K562 (cell line): ENCODE data around the gene MAP1LC3B. TPM values are rescaled to one million over a fixed set of nuclear protein-coding genes. Genes with fewer than 3 reads are reported as not detected.

ENCODE experiments used
- CSDE1 ChIP-seq, 2 experiments: fragments of 450-650 bp; IDR thresholded peaks; 2 replicates each; pipeline ENCODE4 v1.6.1; 2016; ENCODE audit warnings: mild to moderate bottlenecking in 1 of 2
- MAZ ChIP-seq, 2 experiments: fragments of 450-650 bp in 1 of 2; sonication (generic) in 1 of 2; formaldehyde crosslinking; IDR thresholded peaks in 1 of 2; conservative IDR thresholded peaks in 1 of 2; 2 replicates each; pipeline versions ENCODE4 v1.4.0 to v1.5.0; 2020; ENCODE audit warnings: mild to moderate bottlenecking in 1 of 2, missing genetic modification reagents in 1 of 2
- MXI1 ChIP-seq: IDR thresholded peaks from 2 replicates; pipeline ENCODE4 v1.6.1; 2011; ENCODE audit warnings: low read depth, mild to moderate bottlenecking, improper control_type of control experiment, low read length
- STAT5B ChIP-seq: fragments of 250-450 bp; sonication (Bioruptor Pico); IDR thresholded peaks from 2 replicates; pipeline ENCODE4 v1.8.0; 2021; ENCODE audit warnings: mild to moderate bottlenecking, inconsistent platforms
- ZNF174 ChIP-seq: fragments of 250-450 bp; sonication (Bioruptor Pico); IDR thresholded peaks from 2 replicates; pipeline ENCODE4 v1.4.0; 2020; ENCODE audit warnings: mild to moderate bottlenecking
- ZNF717 ChIP-seq: fragments of 250-450 bp; sonication (Bioruptor Pico); IDR thresholded peaks from 2 replicates; pipeline ENCODE4 v1.5.0; 2021
- polyA plus RNA-seq, 8 experiments: library from polyadenylated mRNA; depleted of rRNA in 4 of 8; stranded (reverse) in 5 of 8; unstranded in 3 of 8; fragments of >200 nt; fragmentation: Nextera tagmentation in 2 of 8; fragmentation: Illumina TruSeq in 1 of 8; extraction: Ambion mirVana in 2 of 8; extraction: Trizol in 1 of 8; gene quantifications; 2 replicates each; pipeline versions ENCODE4 v1.2.1 to v1.2.3, GENCODE V29; 2011 to 2014; ENCODE audit warnings: inconsistent platforms in 1 of 8, missing spikeins in 1 of 8
- total RNA-seq, 7 experiments: library from RNA; depleted of rRNA in 6 of 7; stranded (reverse); fragments of >200 nt in 6 of 7; fragmentation: Illumina TruSeq in 2 of 7; extraction: Trizol in 2 of 7; gene quantifications; 2 replicates each; pipeline versions ENCODE4 v1.2.1 to v1.2.3, GENCODE V29; 2011 to 2021; ENCODE audit warnings: low replicate concordance in 1 of 7
- TF ChIP-seq, protein P1 (sequence below), 2 experiments: IDR thresholded peaks in 1 of 2; conservative IDR thresholded peaks in 1 of 2; 2 replicates each; pipeline ENCODE4 v1.6.1; 2016; ENCODE audit warnings: low read depth in 2 of 2, mild to moderate bottlenecking in 1 of 2, missing compliant biosample characterization in 1 of 2, missing genetic modification characterization in 1 of 2, moderate library complexity in 1 of 2
- TF ChIP-seq, protein P2 (sequence below): fragments of 250-450 bp; sonication (Bioruptor Pico); IDR thresholded peaks from 2 replicates; pipeline ENCODE4 v1.5.0; 2021; ENCODE audit warnings: mild to moderate bottlenecking, borderline replicate concordance
- TF ChIP-seq, protein P3 (sequence below): sonication (generic); IDR thresholded peaks from 2 replicates; pipeline ENCODE4 v1.6.1; 2016
- TF ChIP-seq, protein P4 (sequence below), 2 experiments: fragments of 150-350 bp in 1 of 2; IDR thresholded peaks; 2 replicates each; pipeline ENCODE4 v1.6.1; 2012 to 2016; ENCODE audit warnings: low read depth in 2 of 2, low read length in 2 of 2, mild to moderate bottlenecking in 1 of 2, moderate library complexity in 1 of 2
- TF ChIP-seq, protein P5 (sequence below), 2 experiments: fragments of 450-650 bp; IDR thresholded peaks; 2 replicates each; pipeline ENCODE4 v1.6.1; 2018; ENCODE audit warnings: mild to moderate bottlenecking in 2 of 2, low read depth in 1 of 2; ENCODE audit not compliant: partially characterized antibody in 2 of 2

MAP1LC3B gene
- total and polyA plus RNA-seq, 9 of the 15 experiments (the other 6 are each of a cell fraction or from before 2014, with no cell fraction given) = 16.0 to 81.5 (median 36.7) TPM

DNA sequence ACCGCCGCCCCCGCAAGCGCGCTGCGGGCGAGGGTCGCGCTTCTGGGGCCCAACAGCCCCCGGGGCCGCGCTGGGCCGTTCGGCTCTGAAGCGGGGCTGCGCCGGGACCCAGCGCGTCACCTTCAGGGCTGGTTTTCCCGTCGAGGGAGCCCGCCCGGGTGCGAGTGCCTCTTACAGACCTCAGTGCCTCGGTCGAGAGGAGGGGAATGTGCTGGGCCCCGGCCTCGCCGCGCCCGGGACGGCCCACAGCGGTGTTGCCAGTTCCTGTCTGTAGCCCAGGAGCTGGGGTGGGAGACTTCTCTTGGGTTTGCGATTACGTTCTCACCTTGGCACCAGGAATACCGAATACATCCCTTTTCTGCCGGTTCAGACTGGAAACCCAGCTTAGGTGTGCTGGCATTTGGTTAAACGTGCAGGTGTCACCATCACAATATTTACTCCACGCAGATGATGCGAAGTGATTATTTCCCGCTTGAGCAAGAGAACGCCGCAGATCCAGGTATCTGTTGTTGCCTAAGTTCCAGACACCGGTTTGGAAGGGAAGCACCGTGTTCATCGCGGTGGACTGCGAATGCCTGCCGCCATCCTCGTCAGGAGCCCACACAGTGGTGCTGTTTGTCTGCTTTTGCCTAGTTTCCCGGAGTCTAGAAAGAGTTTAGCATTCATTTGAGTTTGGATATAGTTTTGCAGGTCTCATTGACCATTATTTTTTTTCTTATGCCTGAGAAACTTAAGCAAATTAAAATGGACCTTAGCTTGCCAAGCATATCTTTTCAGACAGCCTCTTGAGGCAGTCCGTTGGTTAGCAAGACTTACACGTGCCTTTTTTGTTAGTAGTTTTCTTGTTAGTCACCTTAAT lies 914 bp downstream of the MAP1LC3B start (continued):
- TF ChIP-seq, protein P1, sequence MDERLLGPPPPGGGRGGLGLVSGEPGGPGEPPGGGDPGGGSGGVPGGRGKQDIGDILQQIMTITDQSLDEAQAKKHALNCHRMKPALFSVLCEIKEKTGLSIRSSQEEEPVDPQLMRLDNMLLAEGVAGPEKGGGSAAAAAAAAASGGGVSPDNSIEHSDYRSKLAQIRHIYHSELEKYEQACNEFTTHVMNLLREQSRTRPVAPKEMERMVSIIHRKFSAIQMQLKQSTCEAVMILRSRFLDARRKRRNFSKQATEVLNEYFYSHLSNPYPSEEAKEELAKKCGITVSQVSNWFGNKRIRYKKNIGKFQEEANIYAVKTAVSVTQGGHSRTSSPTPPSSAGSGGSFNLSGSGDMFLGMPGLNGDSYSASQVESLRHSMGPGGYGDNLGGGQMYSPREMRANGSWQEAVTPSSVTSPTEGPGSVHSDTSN (CRISPR knock-in tag; IDR thresholded peaks at IDR 0.05; ENCODE audit: low read depth) = no peak
- TF ChIP-seq, protein P1 (tag; conservative IDR thresholded peaks at IDR 0.05; ENCODE audit: low read depth) = no peak
- TF ChIP-seq MXI1 = no peak
- no peak for TF ChIP-seq MAZ (CRISPR knock-in tag; conservative IDR thresholded peaks at IDR 0.05 in 1 of 2, IDR thresholded peaks at IDR 0.05 in 1 of 2)
- no peak for TF ChIP-seq CSDE1 (IDR thresholded peaks at IDR 0.05)
- TF ChIP-seq, protein P2, sequence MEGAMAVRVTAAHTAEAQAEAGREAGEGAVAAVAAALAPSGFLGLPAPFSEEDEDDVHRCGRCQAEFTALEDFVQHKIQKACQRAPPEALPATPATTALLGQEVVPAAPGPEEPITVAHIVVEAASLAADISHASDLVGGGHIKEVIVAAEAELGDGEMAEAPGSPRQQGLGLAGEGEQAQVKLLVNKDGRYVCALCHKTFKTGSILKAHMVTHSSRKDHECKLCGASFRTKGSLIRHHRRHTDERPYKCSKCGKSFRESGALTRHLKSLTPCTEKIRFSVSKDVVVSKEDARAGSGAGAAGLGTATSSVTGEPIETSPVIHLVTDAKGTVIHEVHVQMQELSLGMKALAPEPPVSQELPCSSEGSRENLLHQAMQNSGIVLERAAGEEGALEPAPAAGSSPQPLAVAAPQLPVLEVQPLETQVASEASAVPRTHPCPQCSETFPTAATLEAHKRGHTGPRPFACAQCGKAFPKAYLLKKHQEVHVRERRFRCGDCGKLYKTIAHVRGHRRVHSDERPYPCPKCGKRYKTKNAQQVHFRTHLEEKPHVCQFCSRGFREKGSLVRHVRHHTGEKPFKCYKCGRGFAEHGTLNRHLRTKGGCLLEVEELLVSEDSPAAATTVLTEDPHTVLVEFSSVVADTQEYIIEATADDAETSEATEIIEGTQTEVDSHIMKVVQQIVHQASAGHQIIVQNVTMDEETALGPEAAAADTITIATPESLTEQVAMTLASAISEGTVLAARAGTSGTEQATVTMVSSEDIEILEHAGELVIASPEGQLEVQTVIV (CRISPR knock-in tag) = no peak
- TF ChIP-seq ZNF717 (CRISPR knock-in tag) = no peak
- no peak for TF ChIP-seq STAT5B (CRISPR knock-in tag)
- TF ChIP-seq, protein P3, sequence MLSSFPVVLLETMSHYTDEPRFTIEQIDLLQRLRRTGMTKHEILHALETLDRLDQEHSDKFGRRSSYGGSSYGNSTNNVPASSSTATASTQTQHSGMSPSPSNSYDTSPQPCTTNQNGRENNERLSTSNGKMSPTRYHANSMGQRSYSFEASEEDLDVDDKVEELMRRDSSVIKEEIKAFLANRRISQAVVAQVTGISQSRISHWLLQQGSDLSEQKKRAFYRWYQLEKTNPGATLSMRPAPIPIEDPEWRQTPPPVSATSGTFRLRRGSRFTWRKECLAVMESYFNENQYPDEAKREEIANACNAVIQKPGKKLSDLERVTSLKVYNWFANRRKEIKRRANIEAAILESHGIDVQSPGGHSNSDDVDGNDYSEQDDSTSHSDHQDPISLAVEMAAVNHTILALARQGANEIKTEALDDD = peak; percentile 56
- TF ChIP-seq, protein P4, sequence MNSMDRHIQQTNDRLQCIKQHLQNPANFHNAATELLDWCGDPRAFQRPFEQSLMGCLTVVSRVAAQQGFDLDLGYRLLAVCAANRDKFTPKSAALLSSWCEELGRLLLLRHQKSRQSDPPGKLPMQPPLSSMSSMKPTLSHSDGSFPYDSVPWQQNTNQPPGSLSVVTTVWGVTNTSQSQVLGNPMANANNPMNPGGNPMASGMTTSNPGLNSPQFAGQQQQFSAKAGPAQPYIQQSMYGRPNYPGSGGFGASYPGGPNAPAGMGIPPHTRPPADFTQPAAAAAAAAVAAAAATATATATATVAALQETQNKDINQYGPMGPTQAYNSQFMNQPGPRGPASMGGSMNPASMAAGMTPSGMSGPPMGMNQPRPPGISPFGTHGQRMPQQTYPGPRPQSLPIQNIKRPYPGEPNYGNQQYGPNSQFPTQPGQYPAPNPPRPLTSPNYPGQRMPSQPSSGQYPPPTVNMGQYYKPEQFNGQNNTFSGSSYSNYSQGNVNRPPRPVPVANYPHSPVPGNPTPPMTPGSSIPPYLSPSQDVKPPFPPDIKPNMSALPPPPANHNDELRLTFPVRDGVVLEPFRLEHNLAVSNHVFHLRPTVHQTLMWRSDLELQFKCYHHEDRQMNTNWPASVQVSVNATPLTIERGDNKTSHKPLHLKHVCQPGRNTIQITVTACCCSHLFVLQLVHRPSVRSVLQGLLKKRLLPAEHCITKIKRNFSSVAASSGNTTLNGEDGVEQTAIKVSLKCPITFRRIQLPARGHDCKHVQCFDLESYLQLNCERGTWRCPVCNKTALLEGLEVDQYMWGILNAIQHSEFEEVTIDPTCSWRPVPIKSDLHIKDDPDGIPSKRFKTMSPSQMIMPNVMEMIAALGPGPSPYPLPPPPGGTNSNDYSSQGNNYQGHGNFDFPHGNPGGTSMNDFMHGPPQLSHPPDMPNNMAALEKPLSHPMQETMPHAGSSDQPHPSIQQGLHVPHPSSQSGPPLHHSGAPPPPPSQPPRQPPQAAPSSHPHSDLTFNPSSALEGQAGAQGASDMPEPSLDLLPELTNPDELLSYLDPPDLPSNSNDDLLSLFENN (IDR thresholded peaks at IDR 0.05; ENCODE audit: low read depth in 2 of 2, low read length in 2 of 2) = no peak
- TF ChIP-seq, protein P5, sequence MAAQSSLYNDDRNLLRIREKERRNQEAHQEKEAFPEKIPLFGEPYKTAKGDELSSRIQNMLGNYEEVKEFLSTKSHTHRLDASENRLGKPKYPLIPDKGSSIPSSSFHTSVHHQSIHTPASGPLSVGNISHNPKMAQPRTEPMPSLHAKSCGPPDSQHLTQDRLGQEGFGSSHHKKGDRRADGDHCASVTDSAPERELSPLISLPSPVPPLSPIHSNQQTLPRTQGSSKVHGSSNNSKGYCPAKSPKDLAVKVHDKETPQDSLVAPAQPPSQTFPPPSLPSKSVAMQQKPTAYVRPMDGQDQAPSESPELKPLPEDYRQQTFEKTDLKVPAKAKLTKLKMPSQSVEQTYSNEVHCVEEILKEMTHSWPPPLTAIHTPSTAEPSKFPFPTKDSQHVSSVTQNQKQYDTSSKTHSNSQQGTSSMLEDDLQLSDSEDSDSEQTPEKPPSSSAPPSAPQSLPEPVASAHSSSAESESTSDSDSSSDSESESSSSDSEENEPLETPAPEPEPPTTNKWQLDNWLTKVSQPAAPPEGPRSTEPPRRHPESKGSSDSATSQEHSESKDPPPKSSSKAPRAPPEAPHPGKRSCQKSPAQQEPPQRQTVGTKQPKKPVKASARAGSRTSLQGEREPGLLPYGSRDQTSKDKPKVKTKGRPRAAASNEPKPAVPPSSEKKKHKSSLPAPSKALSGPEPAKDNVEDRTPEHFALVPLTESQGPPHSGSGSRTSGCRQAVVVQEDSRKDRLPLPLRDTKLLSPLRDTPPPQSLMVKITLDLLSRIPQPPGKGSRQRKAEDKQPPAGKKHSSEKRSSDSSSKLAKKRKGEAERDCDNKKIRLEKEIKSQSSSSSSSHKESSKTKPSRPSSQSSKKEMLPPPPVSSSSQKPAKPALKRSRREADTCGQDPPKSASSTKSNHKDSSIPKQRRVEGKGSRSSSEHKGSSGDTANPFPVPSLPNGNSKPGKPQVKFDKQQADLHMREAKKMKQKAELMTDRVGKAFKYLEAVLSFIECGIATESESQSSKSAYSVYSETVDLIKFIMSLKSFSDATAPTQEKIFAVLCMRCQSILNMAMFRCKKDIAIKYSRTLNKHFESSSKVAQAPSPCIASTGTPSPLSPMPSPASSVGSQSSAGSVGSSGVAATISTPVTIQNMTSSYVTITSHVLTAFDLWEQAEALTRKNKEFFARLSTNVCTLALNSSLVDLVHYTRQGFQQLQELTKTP (IDR thresholded peaks at IDR 0.05; ENCODE audit: low read depth in 1 of 2, partially characterized antibody in 2 of 2) = peak in 1 of 2 experiments; percentile 27
- TF ChIP-seq ZNF174 = no peak
